ENCODE data around the gene LRRC1.

DNA sequence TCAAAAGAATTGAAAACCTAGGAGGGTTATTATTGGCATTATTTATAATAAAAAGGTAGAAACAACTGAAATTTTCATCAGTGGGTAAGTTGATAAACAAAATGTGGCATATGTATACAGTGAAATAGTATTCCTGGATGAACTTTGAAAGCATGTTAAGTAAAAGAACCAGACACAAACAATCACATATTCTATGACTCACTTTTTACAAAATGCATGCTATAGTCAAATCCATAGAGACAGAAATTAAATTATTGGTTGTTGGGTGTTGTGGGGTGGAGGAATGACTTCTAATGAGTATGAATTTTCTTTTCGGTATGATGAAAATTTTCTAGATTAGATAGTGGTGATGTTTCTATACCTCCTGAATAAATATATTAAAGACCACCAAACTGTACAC lies 94.6 kb downstream of the LRRC1 start:
- no peak for TF ChIP-seq CTCF (IDR thresholded peaks at IDR 0.05)
- no peak for TF ChIP-seq POLR2A (IDR thresholded peaks at IDR 0.05)
